ENCODE data around the gene OLFM2.

Gene OLFM2

GRCh38 chr19:9916719-9917118, 19.6 kb downstream of the OLFM2 start:
- no peak for DNase-seq (ENCODE audit: low read depth)
- H3K4me3 ChIP-seq (ENCODE audit: control insufficient read depth, low read depth, low read length), result no peak overlapping the region
- TF ChIP-seq, protein P1, sequence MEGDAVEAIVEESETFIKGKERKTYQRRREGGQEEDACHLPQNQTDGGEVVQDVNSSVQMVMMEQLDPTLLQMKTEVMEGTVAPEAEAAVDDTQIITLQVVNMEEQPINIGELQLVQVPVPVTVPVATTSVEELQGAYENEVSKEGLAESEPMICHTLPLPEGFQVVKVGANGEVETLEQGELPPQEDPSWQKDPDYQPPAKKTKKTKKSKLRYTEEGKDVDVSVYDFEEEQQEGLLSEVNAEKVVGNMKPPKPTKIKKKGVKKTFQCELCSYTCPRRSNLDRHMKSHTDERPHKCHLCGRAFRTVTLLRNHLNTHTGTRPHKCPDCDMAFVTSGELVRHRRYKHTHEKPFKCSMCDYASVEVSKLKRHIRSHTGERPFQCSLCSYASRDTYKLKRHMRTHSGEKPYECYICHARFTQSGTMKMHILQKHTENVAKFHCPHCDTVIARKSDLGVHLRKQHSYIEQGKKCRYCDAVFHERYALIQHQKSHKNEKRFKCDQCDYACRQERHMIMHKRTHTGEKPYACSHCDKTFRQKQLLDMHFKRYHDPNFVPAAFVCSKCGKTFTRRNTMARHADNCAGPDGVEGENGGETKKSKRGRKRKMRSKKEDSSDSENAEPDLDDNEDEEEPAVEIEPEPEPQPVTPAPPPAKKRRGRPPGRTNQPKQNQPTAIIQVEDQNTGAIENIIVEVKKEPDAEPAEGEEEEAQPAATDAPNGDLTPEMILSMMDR (conservative IDR thresholded peaks at IDR 0.05; ENCODE audit: control insufficient read depth, insufficient read depth, low read depth, low read length), result no peak

DNA sequence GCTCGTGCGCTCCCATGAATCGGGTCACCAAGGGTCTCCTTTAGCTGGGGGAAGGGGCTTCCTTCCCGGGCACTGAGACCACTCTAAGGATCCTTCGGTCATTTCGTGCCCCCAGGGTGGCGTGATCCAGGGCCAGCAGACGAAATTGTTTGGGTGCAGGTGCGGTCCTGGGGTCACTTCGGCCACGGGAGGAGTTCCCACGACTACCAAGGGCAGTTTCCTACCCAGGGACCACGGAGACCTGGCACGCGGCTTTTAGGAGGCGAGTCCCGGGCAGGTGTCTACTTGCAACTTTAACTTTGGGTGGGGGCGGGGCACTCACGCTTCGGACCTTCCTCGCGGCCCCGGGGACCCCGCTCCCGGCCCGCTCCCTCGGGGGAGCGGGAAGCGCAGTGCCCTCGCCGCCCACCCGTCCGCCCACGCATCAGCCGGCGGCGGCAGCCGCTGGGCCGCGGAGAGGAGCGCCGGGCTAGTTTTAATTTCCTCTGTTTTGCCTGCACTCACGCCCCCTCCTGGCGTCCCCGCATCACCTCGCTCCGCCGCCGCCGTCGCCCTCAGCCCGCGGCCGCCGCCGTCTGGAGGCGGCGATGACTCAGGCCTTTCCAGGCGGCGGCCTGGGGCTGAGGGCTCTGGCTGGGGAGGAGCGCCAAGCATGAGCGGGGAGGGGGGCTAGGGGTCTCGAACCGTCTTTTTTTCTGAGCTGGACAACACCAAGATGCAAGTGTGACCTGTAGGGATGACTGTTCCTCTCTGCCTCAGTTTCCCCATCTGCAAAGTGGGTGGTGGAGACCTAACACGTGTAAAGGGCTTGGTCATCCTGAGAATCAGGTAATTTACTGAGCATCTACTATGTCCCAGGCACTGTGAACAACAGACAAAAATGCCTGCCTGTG, 21.8 kb downstream of the OLFM2 start:
- H3K4me3 ChIP-seq (ENCODE audit: control insufficient read depth, low read depth, low read length), result peak overlapping the region; percentile 30
- peak; percentile 67 for DNase-seq (ENCODE audit: low read depth)
- TF ChIP-seq, protein P1 (conservative IDR thresholded peaks at IDR 0.05; ENCODE audit: control insufficient read depth, insufficient read depth, low read depth, low read length), result no peak

- TF ChIP-seq, protein P1 (conservative IDR thresholded peaks at IDR 0.05; ENCODE audit: control insufficient read depth, insufficient read depth, low read depth, low read length), result no peak
- DNase-seq (ENCODE audit: low read depth), result no peak
- H3K4me3 ChIP-seq (ENCODE audit: control insufficient read depth, low read depth, low read length), result peak overlapping the region; percentile 30
These were observed 22.4 kb downstream of the OLFM2 start for GRCh38 chr19:9914001-9914314.

- TF ChIP-seq, protein P1 (conservative IDR thresholded peaks at IDR 0.05; ENCODE audit: control insufficient read depth, insufficient read depth, low read depth, low read length), result no peak
These were observed 22.9 kb downstream of the OLFM2 start for GRCh38 chr19:9913237-9914000.

DNA sequence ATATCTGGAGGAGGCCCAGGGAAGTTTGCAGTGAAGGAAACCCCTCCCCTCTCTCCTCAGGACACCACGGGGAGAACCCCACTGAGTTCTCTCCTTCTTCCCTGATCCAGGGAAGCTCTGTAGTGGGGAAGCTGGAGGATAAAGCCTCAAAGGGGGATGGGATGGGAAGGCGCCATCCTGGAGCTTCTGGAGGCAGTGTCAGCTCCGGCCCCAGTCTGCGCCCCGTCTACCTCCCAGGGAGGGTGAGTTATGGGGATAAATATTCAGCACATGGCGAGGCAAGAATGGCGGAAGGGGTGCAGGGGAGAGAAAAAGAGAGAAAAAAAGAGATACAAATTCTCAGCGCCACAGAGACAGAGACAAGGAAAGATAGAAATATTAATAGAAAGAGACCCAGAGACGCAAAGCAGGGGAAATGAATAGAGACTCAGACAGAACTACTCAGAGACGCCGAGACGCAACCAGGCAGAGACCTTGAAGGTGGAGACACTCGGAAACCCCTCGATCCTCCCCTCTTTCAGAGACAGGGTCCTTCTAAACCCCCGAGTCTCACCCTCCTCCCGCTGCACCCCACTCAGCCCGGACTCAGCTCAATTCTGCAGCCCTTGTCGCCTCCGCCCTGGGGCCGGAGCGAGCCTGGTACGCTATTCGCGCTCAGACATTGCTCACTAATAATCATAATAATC, 23.6 kb downstream of the OLFM2 start:
- no peak for DNase-seq (ENCODE audit: low read depth)
- TF ChIP-seq, protein P1 (conservative IDR thresholded peaks at IDR 0.05; ENCODE audit: control insufficient read depth, insufficient read depth, low read depth, low read length), result no peak
- H3K4me3 ChIP-seq (ENCODE audit: control insufficient read depth, low read depth, low read length), result no peak overlapping the region

More at GRCh38 chr19:9913237-9914000, 22.9 kb downstream of the OLFM2 start:
- no peak overlapping the region for H3K4me3 ChIP-seq (ENCODE audit: control insufficient read depth, low read depth, low read length)
- no peak for DNase-seq (ENCODE audit: low read depth)

DNA sequence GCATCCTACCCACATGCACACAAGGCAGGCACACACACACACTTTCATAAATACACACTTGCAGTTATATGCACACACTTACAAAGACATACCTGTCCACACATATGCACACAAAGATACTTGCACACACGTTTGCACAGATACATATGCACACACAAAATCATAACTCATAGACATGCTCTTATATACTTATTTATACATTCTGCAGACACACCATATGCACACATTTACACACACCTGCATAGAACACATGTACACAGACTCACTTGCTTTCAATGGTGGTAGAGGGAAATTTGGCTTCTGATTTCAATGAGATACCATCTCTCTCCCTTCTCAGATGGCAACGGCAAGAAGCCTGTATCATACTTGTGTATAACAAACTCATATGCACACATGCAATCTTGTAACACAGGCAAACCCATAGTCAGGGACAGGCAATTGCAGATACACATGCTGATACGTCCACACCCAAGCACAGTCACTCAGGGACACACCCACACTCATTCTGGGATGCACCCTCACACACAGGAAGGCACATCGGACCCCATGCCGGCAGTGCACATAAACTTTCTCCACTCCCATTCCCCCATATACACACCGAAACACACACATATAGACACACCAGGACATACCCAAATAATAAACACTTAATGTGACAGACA, 24.7 kb downstream of the OLFM2 start:
- H3K4me3 ChIP-seq (ENCODE audit: control insufficient read depth, low read depth, low read length), result no peak overlapping the region
- TF ChIP-seq, protein P1 (conservative IDR thresholded peaks at IDR 0.05; ENCODE audit: control insufficient read depth, insufficient read depth, low read depth, low read length), result no peak
- no peak for DNase-seq (ENCODE audit: low read depth)

Data from fibroblast of mammary gland (primary cell).